ENCODE measurements around the gene RRAGD. TPM values are rescaled to one million over a fixed set of nuclear protein-coding genes. Genes with fewer than 3 reads are reported as not detected.

The RRAGD gene
- total and polyA plus RNA-seq, 2 donors (not counting 1 experiment from before 2014, with no cell fraction given): 0.27 to 4.5 TPM

DNA sequence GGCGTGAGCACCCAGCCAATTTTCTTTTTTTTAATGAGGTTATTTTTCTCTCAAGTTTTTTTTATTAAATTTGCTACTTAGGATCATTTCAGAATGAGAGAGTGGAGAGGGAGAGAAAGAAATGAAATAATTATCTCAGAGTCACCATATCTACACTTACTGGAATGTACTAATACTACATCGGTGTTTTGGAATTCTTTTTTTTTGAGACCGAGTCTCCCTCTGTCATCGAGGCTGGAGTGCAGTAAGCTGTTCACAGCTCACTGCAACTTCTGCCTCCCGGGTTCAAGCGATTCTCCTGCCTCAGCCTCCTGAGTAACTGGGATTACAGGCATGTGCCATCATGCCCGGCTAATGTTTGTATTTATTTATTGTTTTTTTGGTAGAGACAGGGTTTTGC is 48.6 kb upstream of the RRAGD start:
- Histone ChIP-seq H3K4me3 (ENCODE audit: control extremely low read depth in 1 of 5, extremely low read depth in 1 of 5, insufficient read depth in 1 of 5, low read depth in 2 of 5, low read length in 4 of 5) (no peak overlapping the region), H3K36me3 (replicated peaks in 1 of 2; ENCODE audit: control extremely low read depth in 1 of 2, control insufficient read depth in 1 of 2, extremely low read depth in 1 of 2, insufficient read depth in 2 of 2, low read length in 1 of 2) (no peaks in the 10 kb centered on the region), H2AFZ (ENCODE audit: insufficient read depth, low read depth, low read length, poor library complexity, severe bottlenecking) (no peak overlapping the region), H3K79me2 (ENCODE audit: control insufficient read depth, insufficient read depth, low read length) (no peaks in the 10 kb centered on the region), H3K9me3 (ENCODE audit: control extremely low read depth in 1 of 3, control insufficient read depth in 2 of 3, insufficient read depth in 1 of 3, low read length in 2 of 3) (no peaks in the 10 kb centered on the region), H3K27me3 (replicated peaks in 1 of 4; ENCODE audit: control extremely low read depth in 1 of 4, control insufficient read depth in 3 of 4, insufficient read depth in 4 of 4, low read length in 3 of 4) (no peaks in the 10 kb centered on the region), H3K4me1 (ENCODE audit: control insufficient read depth in 2 of 2, insufficient read depth in 2 of 2, low read length in 2 of 2) (no peaks in the 10 kb centered on the region), H3K27ac (ENCODE audit: low read length in 2 of 2) (no peak overlapping the region), H4K20me1 (ENCODE audit: control insufficient read depth, insufficient read depth, low read length, poor library complexity, severe bottlenecking) (no peaks in the 10 kb centered on the region), H3K4me2 (replicated peaks; ENCODE audit: low read depth, low read length, poor library complexity, severe bottlenecking) (no peak overlapping the region), H3K9ac (ENCODE audit: low read length) (no peak overlapping the region)
- DNase-seq (no peak), ATAC-seq (ENCODE audit: low read depth) (no peak)
- ChIA-PET POLR2A (no interaction called here), CTCF (no interaction called here)
- TF ChIP-seq, protein P1, sequence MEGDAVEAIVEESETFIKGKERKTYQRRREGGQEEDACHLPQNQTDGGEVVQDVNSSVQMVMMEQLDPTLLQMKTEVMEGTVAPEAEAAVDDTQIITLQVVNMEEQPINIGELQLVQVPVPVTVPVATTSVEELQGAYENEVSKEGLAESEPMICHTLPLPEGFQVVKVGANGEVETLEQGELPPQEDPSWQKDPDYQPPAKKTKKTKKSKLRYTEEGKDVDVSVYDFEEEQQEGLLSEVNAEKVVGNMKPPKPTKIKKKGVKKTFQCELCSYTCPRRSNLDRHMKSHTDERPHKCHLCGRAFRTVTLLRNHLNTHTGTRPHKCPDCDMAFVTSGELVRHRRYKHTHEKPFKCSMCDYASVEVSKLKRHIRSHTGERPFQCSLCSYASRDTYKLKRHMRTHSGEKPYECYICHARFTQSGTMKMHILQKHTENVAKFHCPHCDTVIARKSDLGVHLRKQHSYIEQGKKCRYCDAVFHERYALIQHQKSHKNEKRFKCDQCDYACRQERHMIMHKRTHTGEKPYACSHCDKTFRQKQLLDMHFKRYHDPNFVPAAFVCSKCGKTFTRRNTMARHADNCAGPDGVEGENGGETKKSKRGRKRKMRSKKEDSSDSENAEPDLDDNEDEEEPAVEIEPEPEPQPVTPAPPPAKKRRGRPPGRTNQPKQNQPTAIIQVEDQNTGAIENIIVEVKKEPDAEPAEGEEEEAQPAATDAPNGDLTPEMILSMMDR (IDR thresholded peaks at IDR 0.05): no peak
- TF ChIP-seq EZH2 (IDR thresholded peaks at IDR 0.05; ENCODE audit: borderline replicate concordance, insufficient read depth, low read depth, low read length, poor library complexity, severe bottlenecking): no peak
- intact Hi-C loops (cut with micrococcal nuclease): no loop called here
- H3K27ac Mint-ChIP-seq: no peak overlapping the region
- WGBS (ENCODE audit: insufficient coverage): 92% methylated on average over 4 of the region's 7 CpGs
- no peaks in the 10 kb centered on the region for H3K4me1 Mint-ChIP-seq
- H3K4me3 Mint-ChIP-seq: no peak overlapping the region
- no peaks in the 10 kb centered on the region for H3K27me3 Mint-ChIP-seq
- no peaks in the 10 kb centered on the region for H3K9me3 Mint-ChIP-seq (ENCODE audit: insufficient read depth)

DNA sequence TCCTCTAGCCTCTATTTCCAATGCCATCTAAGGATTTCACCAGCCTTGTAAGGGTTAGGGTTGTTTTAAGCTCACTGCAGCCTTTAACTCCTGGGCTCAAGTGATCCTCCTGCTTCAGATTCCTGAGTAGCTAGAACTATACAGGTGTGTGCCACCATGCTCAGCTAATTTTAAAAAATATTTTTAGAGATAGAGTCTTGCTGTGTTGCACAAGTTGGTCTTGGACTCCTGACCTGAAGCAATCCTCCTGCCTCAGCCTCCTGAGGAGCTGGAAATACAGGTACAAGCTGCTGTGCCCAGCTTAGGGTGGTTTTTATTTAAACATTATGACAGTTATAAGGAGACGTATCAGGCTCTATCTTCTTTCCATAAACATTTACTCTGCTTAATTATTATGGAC is 47.4 kb upstream of the RRAGD start:
- POLR2A ChIA-PET: no interaction called here
- CTCF ChIA-PET: interaction anchor here (0.6 kb wide), 1 partner anchor 151 kb away, joined by 3 read pairs; no protein-coding TSS in a partner anchor
- no peaks in the 10 kb centered on the region for H3K36me3 ChIP-seq (replicated peaks in 1 of 2; ENCODE audit: control extremely low read depth in 1 of 2, control insufficient read depth in 1 of 2, extremely low read depth in 1 of 2, insufficient read depth in 2 of 2, low read length in 1 of 2)
- no peak overlapping the region for H2AFZ ChIP-seq (ENCODE audit: insufficient read depth, low read depth, low read length, poor library complexity, severe bottlenecking)
- Mint-ChIP-seq H3K27ac (no peak overlapping the region), H3K4me3 (no peak overlapping the region), H3K27me3 (no peaks in the 10 kb centered on the region), H3K9me3 (ENCODE audit: insufficient read depth) (no peaks in the 10 kb centered on the region), H3K4me1 (no peaks in the 10 kb centered on the region)
- H3K4me2 ChIP-seq (replicated peaks; ENCODE audit: low read depth, low read length, poor library complexity, severe bottlenecking): no peak overlapping the region
- no peaks in the 10 kb centered on the region for H3K4me1 ChIP-seq (ENCODE audit: control insufficient read depth in 2 of 2, insufficient read depth in 2 of 2, low read length in 2 of 2)
- no peak overlapping the region for H3K4me3 ChIP-seq (ENCODE audit: control extremely low read depth in 1 of 5, extremely low read depth in 1 of 5, insufficient read depth in 1 of 5, low read depth in 2 of 5, low read length in 4 of 5)
- intact Hi-C loops (cut with micrococcal nuclease): no loop called here
- no peak for TF ChIP-seq EZH2 (IDR thresholded peaks at IDR 0.05; ENCODE audit: borderline replicate concordance, insufficient read depth, low read depth, low read length, poor library complexity, severe bottlenecking)
- TF ChIP-seq, protein P1 (IDR thresholded peaks at IDR 0.05): no peak
- no peak overlapping the region for H3K27ac ChIP-seq (ENCODE audit: low read length in 2 of 2)
- no peaks in the 10 kb centered on the region for H3K79me2 ChIP-seq (ENCODE audit: control insufficient read depth, insufficient read depth, low read length)
- ATAC-seq (ENCODE audit: low read depth): no peak
- H3K27me3 ChIP-seq (replicated peaks in 1 of 4; ENCODE audit: control extremely low read depth in 1 of 4, control insufficient read depth in 3 of 4, insufficient read depth in 4 of 4, low read length in 3 of 4): no peaks in the 10 kb centered on the region
- no peak for DNase-seq
- no peaks in the 10 kb centered on the region for H4K20me1 ChIP-seq (ENCODE audit: control insufficient read depth, insufficient read depth, low read length, poor library complexity, severe bottlenecking)
- no CpG with 5 or more reads among the region's 1 CpG for WGBS (ENCODE audit: insufficient coverage)
- H3K9me3 ChIP-seq (ENCODE audit: control extremely low read depth in 1 of 3, control insufficient read depth in 2 of 3, insufficient read depth in 1 of 3, low read length in 2 of 3): no peaks in the 10 kb centered on the region
- no peak overlapping the region for H3K9ac ChIP-seq (ENCODE audit: low read length)

All from B cell (primary cell).